Gastrocnemius medialis (tissue), 4 donors: ENCODE results near the gene PLCL2.

Experiments used
- CTCF ChIP-seq, 5 experiments: fragments of 450-650 bp in 3 of 5; fragments of 200-600 bp in 2 of 5; sonication (generic) in 2 of 5; IDR thresholded peaks in 4 of 5; conservative IDR thresholded peaks in 1 of 5; 1 replicate in 4 of 5; 2 replicates in 1 of 5; pipeline ENCODE4 v1.5.1; 2016 to 2019; ENCODE audit warnings: antibody characterized with exemption in 5 of 5, mild to moderate bottlenecking in 3 of 5, moderate library complexity in 3 of 5
- POLR2A ChIP-seq, 2 donors: fragments of 450-650 bp; IDR thresholded peaks; one replicate each; pipeline ENCODE4 v1.6.1; 2017; ENCODE audit warnings: antibody characterized with exemption in 2 of 2, mild to moderate bottlenecking in 2 of 2, moderate library complexity in 2 of 2

- TF ChIP-seq CTCF (IDR thresholded peaks at IDR 0.05 in 4 of 5, conservative IDR thresholded peaks at IDR 0.05 in 1 of 5) (no peak), POLR2A (IDR thresholded peaks at IDR 0.05) (no peak)
These were observed 167.6 kb downstream of the PLCL2 start for GRCh38 chr3:17052363-17052762.
